T-cell (primary cell): ENCODE measurements around the gene DNAAF5. TPM values are rescaled to one million over a fixed set of nuclear protein-coding genes. Genes with fewer than 3 reads are reported as not detected.

Source experiments
- ATAC-seq, 4 experiments: fragments of 200-7000 bp in 3 of 4; fragments of 150-1000 bp in 1 of 4; cut with Tn5 transposase; replicated peaks in 1 of 4; 1 replicate in 3 of 4; 2 replicates in 1 of 4; pipeline ENCODE4 v1.10.0; 2021; ENCODE audit warnings: moderate library complexity in 3 of 4, mild to moderate bottlenecking in 2 of 4, moderate number of reproducible peaks in 1 of 4
- CTCF ChIA-PET, 2 donors: fragments of 300-600 bp; sonication (Branson Sonifier 250); formaldehyde crosslinking; loops; one replicate each; lab custom pipeline; 2022; ENCODE audit warnings: antibody characterized with exemption in 2 of 2; lab: Charles Lee
- POLR2A ChIA-PET, 2 donors: fragments of 300-600 bp; sonication (Branson Sonifier 250); formaldehyde crosslinking; loops; one replicate each; lab custom pipeline; 2022; ENCODE audit warnings: antibody characterized with exemption in 2 of 2; lab: Charles Lee
- DNase-seq, 35 experiments: peaks; one replicate each; pipeline versions ENCODE4 v3.0.0 to v3.0.0-alpha.2; 2013 to 2023
- H3K27ac ChIP-seq: one replicate; pipeline ENCODE4 v1.5.1; 2013; ENCODE audit warnings: low read length
- H3K27me3 ChIP-seq, 2 experiments: replicated peaks in 1 of 2; 1 replicate in 1 of 2; 2 replicates in 1 of 2; pipeline versions ENCODE4 v1.6.1 to v1.7.0; 2013; ENCODE audit warnings: low read length in 1 of 2, mixed read lengths in 1 of 2; ENCODE audit not compliant: control insufficient read depth in 2 of 2, insufficient read depth in 2 of 2; ENCODE audit errors: extremely low read depth in 1 of 2
- H3K36me3 ChIP-seq, 2 donors: 1 replicate in 1 of 2; 2 replicates in 1 of 2; pipeline versions ENCODE4 v1.6.1 to v1.7.0; 2013; ENCODE audit warnings: low read length in 1 of 2; ENCODE audit not compliant: control insufficient read depth in 2 of 2, insufficient read depth in 1 of 2; ENCODE audit errors: extremely low read depth in 1 of 2
- H3K4me1 ChIP-seq, 2 experiments: 1 replicate in 1 of 2; 2 replicates in 1 of 2; pipeline versions ENCODE4 v1.6.1 to v1.7.0; 2013; ENCODE audit warnings: low read length in 2 of 2, mixed read lengths in 1 of 2; ENCODE audit not compliant: insufficient read depth in 2 of 2, control insufficient read depth in 1 of 2; ENCODE audit errors: extremely low read depth in 1 of 2
- H3K4me3 ChIP-seq, 2 donors: 1 replicate in 1 of 2; 2 replicates in 1 of 2; pipeline versions ENCODE4 v1.5.1 to v1.7.0; 2013; ENCODE audit warnings: mild to moderate bottlenecking in 2 of 2, low read length in 1 of 2, moderate library complexity in 1 of 2; ENCODE audit not compliant: control insufficient read depth in 1 of 2; ENCODE audit errors: extremely low read depth in 1 of 2
- H3K9me3 ChIP-seq: 2 replicates; pipeline ENCODE4 v1.7.0; 2013
- H3K27ac Mint-ChIP-seq, 2 donors: one replicate each; pipeline ENCODE4 v1.8.0; 2020 to 2021; ENCODE audit warnings: mild to moderate bottlenecking in 2 of 2, mixed read lengths in 2 of 2
- H3K27me3 Mint-ChIP-seq, 2 donors: one replicate each; pipeline ENCODE4 v1.8.0; 2021 to 2022; ENCODE audit warnings: mixed read lengths in 2 of 2
- H3K36me3 Mint-ChIP-seq: one replicate; pipeline ENCODE4 v1.8.0; 2021; ENCODE audit warnings: mixed read lengths
- H3K4me1 Mint-ChIP-seq, 3 donors: one replicate each; pipeline ENCODE4 v1.8.0; 2020 to 2022; ENCODE audit warnings: mixed read lengths in 3 of 3, mild to moderate bottlenecking in 1 of 3
- H3K4me3 Mint-ChIP-seq, 3 donors: one replicate each; pipeline ENCODE4 v1.8.0; 2020 to 2022; ENCODE audit warnings: mild to moderate bottlenecking in 3 of 3, mixed read lengths in 3 of 3, moderate library complexity in 3 of 3
- H3K9me3 Mint-ChIP-seq, 3 donors: one replicate each; pipeline ENCODE4 v1.8.0; 2020 to 2022; ENCODE audit warnings: mixed read lengths in 3 of 3
- WGBS: methylation state at CpG from one replicate; pipeline ENCODE4 v1.1.5; 2013; ENCODE audit warnings: missing lambda C conversion rate; ENCODE audit not compliant: insufficient coverage; 5-methylcytosine and 5-hydroxymethylcytosine counted together
- total RNA-seq, 35 experiments: library from RNA in 6 of 35; stranded (reverse) in 6 of 35; fragments of 120-200 nt in 1 of 35; gene quantifications; one replicate each; pipeline versions ENCODE4 v1.2.1 to v1.2.4 and lab custom pipeline; 2013 to 2026

DNAAF5 gene
- total RNA-seq, 5 donors from 2014 or later (not counting 1 experiment from before 2014, with no cell fraction given) = 12.8 to 21.4 (median 17.1) TPM

DNA sequence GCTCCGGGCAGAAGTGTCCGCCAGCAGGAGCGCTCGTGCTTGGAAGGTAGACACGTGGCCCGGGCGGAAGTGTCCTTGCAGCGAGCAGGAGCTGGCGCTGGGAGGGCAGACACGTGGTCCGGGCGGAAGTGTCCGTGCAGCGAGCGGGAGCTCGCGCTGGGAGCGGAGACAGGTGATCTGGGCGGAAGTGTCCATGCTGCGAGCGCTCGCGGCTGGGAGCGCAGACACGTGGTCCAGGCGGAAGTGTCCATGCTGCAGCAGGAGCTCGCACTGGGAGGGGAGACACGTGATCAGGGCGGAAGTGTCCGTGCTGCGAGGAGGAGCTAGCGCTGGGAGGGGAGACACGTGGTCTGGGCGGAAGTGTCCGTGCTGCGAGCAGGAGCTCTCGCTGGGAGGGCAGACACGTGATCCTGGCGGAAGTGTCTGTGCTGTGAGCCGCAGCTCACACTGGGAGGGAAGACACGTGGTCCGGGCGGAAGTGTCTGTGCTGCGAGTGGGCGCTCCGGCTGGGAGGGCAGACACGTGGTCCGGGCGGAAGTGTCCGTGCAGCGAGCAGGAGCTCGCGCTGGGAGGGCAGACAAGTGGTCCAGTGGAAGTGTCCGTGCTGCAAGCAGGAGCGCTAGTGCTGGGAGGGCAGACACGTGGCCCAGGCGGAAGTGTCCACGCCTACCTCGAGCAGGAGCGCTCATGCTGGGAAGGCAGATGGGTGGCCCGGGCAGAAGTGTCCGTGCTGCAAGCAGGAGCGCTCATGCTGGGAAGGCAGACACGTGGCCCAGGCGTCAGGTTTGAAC, 41.6 kb downstream of the DNAAF5 start:
- ATAC-seq (peak in 3 of 4 experiments; percentile 62 to 71 (median 70)), DNase-seq (no peak)
- Mint-ChIP-seq H3K4me3 (peak overlapping the region in 1 of 3 donors; percentile 64), H3K27me3 (no peaks in the 10 kb centered on the region), H3K27ac (no peak overlapping the region), H3K9me3 (no peaks in the 10 kb centered on the region), H3K4me1 (peaks cover 0 to 2% (median 0%) of the 10 kb centered on the region in 3 donors), H3K36me3 (peaks cover 17% of the 10 kb centered on the region)
- CTCF ChIA-PET = interaction anchor here in 1 of 2 donors (0.7 kb wide), 1 partner anchor 29 kb away, joined by 3 read pairs; no protein-coding TSS in a partner anchor
- Histone ChIP-seq H3K9me3 (no peaks in the 10 kb centered on the region), H3K4me3 (no peak overlapping the region), H3K4me1 (no peaks in the 10 kb centered on the region), H3K27me3 (no peaks in the 10 kb centered on the region), H3K36me3 (peaks cover 11 to 29% of the 10 kb centered on the region in 2 donors), H3K27ac (no peak overlapping the region)
- POLR2A ChIA-PET = interaction anchor here in 1 of 2 donors (0.7 kb wide), 1 partner anchor 316 kb away, joined by 5 read pairs; no protein-coding TSS in a partner anchor
- WGBS = 94% methylated on average over 65 of the region's 65 CpGs

DNA sequence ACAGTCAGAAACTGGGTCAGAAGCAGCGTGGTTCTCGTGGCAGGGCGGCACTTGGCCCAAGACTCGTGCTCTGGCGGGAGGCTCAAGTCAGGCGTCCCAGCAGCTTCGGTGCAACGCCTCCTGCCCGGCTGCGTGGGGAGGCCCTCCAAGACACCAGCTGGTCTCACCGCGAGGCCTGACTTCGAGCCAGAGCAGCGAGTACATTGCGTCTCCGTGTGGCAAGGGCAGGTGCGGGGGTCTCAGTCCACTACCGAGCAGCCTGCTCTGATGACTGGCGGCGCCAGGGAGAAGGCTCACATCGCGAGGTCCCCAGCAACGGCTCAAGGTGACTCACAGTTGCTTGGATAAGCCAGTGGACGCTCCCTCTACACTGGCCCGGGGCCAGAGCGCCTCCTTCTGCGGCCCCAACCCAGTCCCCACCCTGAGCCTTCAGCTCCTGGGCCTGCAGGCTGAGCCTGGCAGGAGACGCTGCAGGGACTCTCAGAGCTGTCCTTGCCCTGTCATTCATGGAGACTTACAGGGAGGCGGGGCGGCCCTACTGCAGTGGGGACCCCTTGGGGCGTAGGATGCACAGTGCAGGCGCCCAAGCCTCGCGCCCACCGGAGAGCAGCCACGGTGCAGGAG, 42.5 kb downstream of the DNAAF5 start:
- H3K27ac ChIP-seq = no peak overlapping the region
- Mint-ChIP-seq H3K9me3 (no peaks in the 10 kb centered on the region), H3K4me1 (peaks cover 0 to 2% (median 0%) of the 10 kb centered on the region in 3 donors), H3K36me3 (peaks cover 17% of the 10 kb centered on the region), H3K27ac (no peak overlapping the region), H3K4me3 (no peak overlapping the region), H3K27me3 (no peaks in the 10 kb centered on the region)
- POLR2A ChIA-PET = no interaction called here
- ATAC-seq (no peak), DNase-seq (no peak)
- H3K4me1 ChIP-seq = no peaks in the 10 kb centered on the region
- no peaks in the 10 kb centered on the region for H3K27me3 ChIP-seq
- peaks cover 4 to 27% of the 10 kb centered on the region in 2 donors for H3K36me3 ChIP-seq
- CTCF ChIA-PET = no interaction called here
- WGBS = 94% methylated on average over 36 of the region's 36 CpGs
- H3K9me3 ChIP-seq = no peaks in the 10 kb centered on the region
- H3K4me3 ChIP-seq = no peak overlapping the region

DNA sequence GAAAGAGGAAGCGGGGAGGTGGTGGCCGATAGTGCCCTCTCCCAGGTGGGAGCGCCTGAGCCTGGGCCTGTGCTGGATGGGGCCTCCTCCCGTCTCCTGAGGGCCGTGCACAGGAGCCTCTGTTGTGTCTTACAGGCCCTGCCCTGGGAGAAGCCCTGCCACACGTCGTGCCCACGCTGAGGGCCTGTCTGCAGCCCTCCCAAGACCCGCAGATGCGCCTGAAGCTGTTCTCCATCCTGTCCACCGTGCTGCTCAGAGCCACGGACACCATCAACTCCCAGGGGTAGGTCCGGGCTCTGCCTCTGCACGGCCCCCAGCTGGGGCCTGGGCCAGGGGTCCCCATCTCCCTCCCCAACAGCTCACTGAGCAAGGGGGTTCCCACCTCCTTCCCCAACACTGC, 43.8 kb downstream of the DNAAF5 start:
- 98% methylated on average over 14 of the region's 14 CpGs for WGBS
- Histone ChIP-seq H3K36me3 (peaks cover 0 to 18% of the 10 kb centered on the region in 2 donors), H3K27ac (no peak overlapping the region), H3K4me1 (no peaks in the 10 kb centered on the region), H3K27me3 (no peaks in the 10 kb centered on the region), H3K9me3 (no peaks in the 10 kb centered on the region), H3K4me3 (no peak overlapping the region)
- ATAC-seq (no peak), DNase-seq (no peak)
- Mint-ChIP-seq H3K36me3 (peaks cover 15% of the 10 kb centered on the region), H3K27me3 (no peaks in the 10 kb centered on the region), H3K27ac (no peak overlapping the region), H3K9me3 (no peaks in the 10 kb centered on the region), H3K4me3 (no peak overlapping the region), H3K4me1 (peaks cover 0 to 2% (median 0%) of the 10 kb centered on the region in 3 donors)
- CTCF ChIA-PET = no interaction called here
- POLR2A ChIA-PET = no interaction called here

DNA sequence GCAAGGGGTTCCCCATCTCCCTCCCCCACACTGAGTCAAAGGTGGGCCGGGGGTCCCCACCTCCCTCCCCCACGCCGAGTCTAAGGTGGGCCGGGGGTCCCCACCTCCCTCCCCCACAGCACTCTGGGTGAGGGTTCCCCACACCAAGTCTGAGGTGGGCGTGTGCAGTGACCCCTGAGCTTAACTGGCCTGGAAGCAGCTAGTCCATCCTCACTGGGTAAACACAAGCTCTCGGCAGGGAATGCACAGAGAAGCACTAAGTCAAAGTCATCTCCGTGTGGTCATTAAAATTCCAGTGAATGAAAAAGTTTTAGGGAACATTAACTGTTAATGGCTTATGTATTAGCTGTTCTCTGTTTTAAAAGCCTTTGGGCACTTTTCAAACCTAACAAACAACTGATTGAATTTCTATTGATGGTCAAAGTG, 44.3 kb downstream of the DNAAF5 start:
- Histone ChIP-seq H3K27ac (no peak overlapping the region), H3K4me1 (no peaks in the 10 kb centered on the region), H3K4me3 (no peak overlapping the region), H3K9me3 (no peaks in the 10 kb centered on the region), H3K27me3 (no peaks in the 10 kb centered on the region), H3K36me3 (peaks cover 0 to 17% of the 10 kb centered on the region in 2 donors)
- Mint-ChIP-seq H3K9me3 (no peaks in the 10 kb centered on the region), H3K36me3 (peaks cover 19% of the 10 kb centered on the region), H3K4me1 (peaks cover 0 to 2% (median 0%) of the 10 kb centered on the region in 3 donors), H3K27ac (no peak overlapping the region), H3K27me3 (no peaks in the 10 kb centered on the region), H3K4me3 (no peak overlapping the region)
- POLR2A ChIA-PET = no interaction called here
- 77% methylated on average over 4 of the region's 7 CpGs for WGBS
- no peak for ATAC-seq
- CTCF ChIA-PET = no interaction called here
- DNase-seq = no peak

DNA sequence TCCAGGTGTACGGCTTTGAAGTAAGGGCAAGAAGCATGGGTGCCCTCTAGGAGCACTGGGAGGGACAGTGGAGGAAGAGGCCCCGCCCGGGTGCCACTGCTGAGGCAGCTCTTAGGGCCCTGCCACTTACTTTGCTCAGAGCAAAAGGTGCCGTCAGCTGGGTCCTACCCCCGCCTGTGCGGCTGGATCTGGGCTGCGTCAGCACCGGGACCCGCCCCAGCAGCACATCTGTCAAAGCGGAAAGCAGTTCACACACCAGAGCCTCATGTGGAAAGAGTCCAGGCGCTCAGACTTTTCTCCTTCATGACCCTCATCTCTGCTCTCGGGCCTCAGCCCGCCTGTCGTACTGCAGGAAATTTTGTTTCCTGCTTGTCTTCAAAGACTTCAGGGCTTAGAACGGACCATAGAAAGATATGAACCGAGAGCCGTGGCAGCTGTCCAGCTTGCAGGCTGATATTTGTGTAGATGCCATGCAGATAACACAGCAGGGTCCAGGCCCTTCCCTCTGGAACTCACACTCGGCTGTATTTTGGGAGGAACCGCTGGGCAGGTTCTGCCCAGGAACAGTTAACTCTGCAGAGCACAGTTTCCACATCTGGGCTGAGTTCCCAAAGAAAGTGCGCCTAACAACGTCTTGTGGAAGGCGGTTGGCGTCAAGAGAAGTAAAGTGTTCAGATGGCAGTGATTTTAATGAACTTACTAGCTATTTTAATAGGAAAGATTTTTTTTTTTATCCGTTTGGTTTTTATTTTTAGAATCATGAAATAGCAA, 44.9 kb downstream of the DNAAF5 start:
- peak in 1 of 4 experiments; percentile 47 for ATAC-seq
- CTCF ChIA-PET = no interaction called here
- H3K9me3 ChIP-seq = no peaks in the 10 kb centered on the region
- Mint-ChIP-seq H3K36me3 (peaks cover 17% of the 10 kb centered on the region), H3K4me1 (peaks cover 0 to 2% (median 0%) of the 10 kb centered on the region in 3 donors), H3K27me3 (no peaks in the 10 kb centered on the region), H3K9me3 (no peaks in the 10 kb centered on the region), H3K27ac (no peak overlapping the region), H3K4me3 (no peak overlapping the region)
- H3K36me3 ChIP-seq = peaks cover 2 to 18% of the 10 kb centered on the region in 2 donors
- H3K4me3 ChIP-seq = no peak overlapping the region
- no peak overlapping the region for H3K27ac ChIP-seq
- 88% methylated on average over 21 of the region's 24 CpGs for WGBS
- no peaks in the 10 kb centered on the region for H3K27me3 ChIP-seq
- POLR2A ChIA-PET = interaction anchor here in 1 of 2 donors (0.6 kb wide), 1 partner anchor 157 kb away, joined by 3 read pairs; no protein-coding TSS in a partner anchor
- no peak for DNase-seq
- no peaks in the 10 kb centered on the region for H3K4me1 ChIP-seq

DNA sequence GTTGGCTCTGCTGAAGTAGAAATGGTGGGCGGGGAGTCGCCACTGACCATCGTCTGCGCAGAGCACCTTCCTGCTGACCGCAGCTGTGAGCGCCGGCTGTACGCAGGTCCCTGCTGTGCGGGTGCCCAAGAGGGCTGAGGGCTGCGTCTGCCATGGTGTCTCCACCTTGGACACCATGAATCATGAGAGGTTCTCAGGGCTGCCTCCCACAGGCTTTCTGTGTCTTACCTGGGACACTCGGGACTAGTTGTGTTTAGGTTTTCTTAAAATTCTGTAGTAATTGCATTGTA, 45.5 kb downstream of the DNAAF5 start:
- POLR2A ChIA-PET = interaction anchor here in 1 of 2 donors (0.6 kb wide), 1 partner anchor 156 kb away, joined by 3 read pairs; no protein-coding TSS in a partner anchor
- H3K27ac Mint-ChIP-seq = no peak overlapping the region
- 97% methylated on average over 11 of the region's 11 CpGs for WGBS

More for the DNA sequence above, 45.5 kb downstream of the DNAAF5 start:
- no peaks in the 10 kb centered on the region for H3K27me3 Mint-ChIP-seq
- CTCF ChIA-PET = no interaction called here
- Histone ChIP-seq H3K27ac (no peak overlapping the region), H3K27me3 (no peaks in the 10 kb centered on the region), H3K9me3 (no peaks in the 10 kb centered on the region), H3K4me3 (no peak overlapping the region), H3K36me3 (peaks cover 7 to 20% of the 10 kb centered on the region in 2 donors), H3K4me1 (no peaks in the 10 kb centered on the region)
- DNase-seq = no peak
- peaks cover 0 to 2% (median 0%) of the 10 kb centered on the region in 3 donors for H3K4me1 Mint-ChIP-seq
- ATAC-seq = no peak
- H3K36me3 Mint-ChIP-seq = peaks cover 15% of the 10 kb centered on the region
- no peak overlapping the region for H3K4me3 Mint-ChIP-seq
- no peaks in the 10 kb centered on the region for H3K9me3 Mint-ChIP-seq
